GM12801 (cell line): ENCODE data around the gene ZNF528.

Source experiments
- CTCF ChIP-seq: IDR thresholded peaks from one replicate; pipeline ENCODE4 v1.5.1; 2011; ENCODE audit warnings: control low read depth; ENCODE audit not compliant: insufficient read length; ENCODE audit errors: extremely low read depth

ZNF528 gene

GRCh38 chr19:52464798-52465470 is 67.3 kb downstream of the ZNF528 start:
- TF ChIP-seq CTCF: no peak
